Mesenchymal stem cell (in vitro differentiated cells and primary cell): ENCODE measurements around the gene RAB6B.

Experiments
- DNase-seq: peaks from one replicate; pipeline ENCODE4 v3.0.0-alpha.2; 2013
- H2AFZ ChIP-seq: one replicate; pipeline ENCODE4 v1.6.1; 2013; ENCODE audit warnings: low read depth, mild to moderate bottlenecking, control low read depth, inconsistent platforms, low read length, moderate library complexity
- H2AK5ac ChIP-seq: 2 replicates; pipeline ENCODE4 v1.6.1; 2013; ENCODE audit warnings: low read length, moderate library complexity, mild to moderate bottlenecking, inconsistent platforms; ENCODE audit not compliant: severe bottlenecking
- H2BK120ac ChIP-seq: one replicate; pipeline ENCODE4 v1.6.1; 2013; ENCODE audit warnings: low read depth, mild to moderate bottlenecking, inconsistent platforms, low read length, moderate library complexity
- H2BK12ac ChIP-seq, 2 experiments: one replicate each; pipeline ENCODE4 v1.6.1; 2013; ENCODE audit warnings: inconsistent platforms in 2 of 2, low read length in 2 of 2, mild to moderate bottlenecking in 2 of 2, moderate library complexity in 2 of 2, control low read depth in 1 of 2
- H2BK15ac ChIP-seq: one replicate; pipeline ENCODE4 v1.6.1; 2013; ENCODE audit warnings: mild to moderate bottlenecking, low read depth, inconsistent platforms; ENCODE audit not compliant: poor library complexity, severe bottlenecking
- H2BK5ac ChIP-seq: 2 replicates; pipeline ENCODE4 v1.6.1; 2013; ENCODE audit warnings: low read depth, mild to moderate bottlenecking, low read length, control low read depth, inconsistent platforms; ENCODE audit not compliant: poor library complexity, severe bottlenecking
- H3K14ac ChIP-seq, 2 experiments: one replicate each; pipeline ENCODE4 v1.6.1; 2013; ENCODE audit warnings: inconsistent platforms in 2 of 2, low read length in 2 of 2, control low read depth in 1 of 2, mild to moderate bottlenecking in 1 of 2, moderate library complexity in 1 of 2
- H3K18ac ChIP-seq, 2 experiments: one replicate each; pipeline ENCODE4 v1.6.1; 2013; ENCODE audit warnings: inconsistent platforms in 2 of 2, low read length in 2 of 2, control low read depth in 1 of 2, low read depth in 1 of 2, mild to moderate bottlenecking in 1 of 2
- H3K23ac ChIP-seq, 2 experiments: one replicate each; pipeline ENCODE4 v1.6.1; 2013; ENCODE audit warnings: inconsistent platforms in 2 of 2, low read length in 2 of 2, mild to moderate bottlenecking in 2 of 2, moderate library complexity in 2 of 2, control low read depth in 1 of 2
- H3K27ac ChIP-seq: 2 replicates; pipeline ENCODE4 v1.5.1; 2013; ENCODE audit warnings: mild to moderate bottlenecking, moderate library complexity, low read length, control low read depth, inconsistent platforms; ENCODE audit not compliant: poor library complexity, severe bottlenecking
- H3K27me3 ChIP-seq, 2 experiments: 2 replicates each; pipeline versions ENCODE4 v1.6.1 to v1.7.0; 2013; ENCODE audit warnings: low read length in 2 of 2, mild to moderate bottlenecking in 2 of 2, moderate library complexity in 2 of 2, control low read depth in 1 of 2, inconsistent platforms in 1 of 2; ENCODE audit not compliant: control insufficient read depth in 1 of 2, insufficient read depth in 1 of 2
- H3K36me3 ChIP-seq, 2 experiments: 2 replicates each; pipeline versions ENCODE4 v1.6.1 to v1.7.0; 2013; ENCODE audit warnings: low read length in 2 of 2, control low read depth in 1 of 2, inconsistent platforms in 1 of 2, low read depth in 1 of 2, mild to moderate bottlenecking in 1 of 2; ENCODE audit not compliant: insufficient read depth in 2 of 2, control insufficient read depth in 1 of 2
- H3K4ac ChIP-seq, 2 experiments: one replicate each; pipeline ENCODE4 v1.6.1; 2013; ENCODE audit warnings: inconsistent platforms in 2 of 2, low read length in 2 of 2, mild to moderate bottlenecking in 2 of 2, moderate library complexity in 2 of 2, control low read depth in 1 of 2, low read depth in 1 of 2
- H3K4me1 ChIP-seq: 2 replicates; pipeline ENCODE4 v1.6.1; 2013; ENCODE audit warnings: low read depth, low read length, control low read depth; ENCODE audit not compliant: control insufficient read depth, insufficient read depth
- H3K4me2 ChIP-seq: 2 replicates; pipeline ENCODE4 v1.6.1; 2013; ENCODE audit warnings: low read length, mild to moderate bottlenecking, inconsistent platforms; ENCODE audit not compliant: poor library complexity, severe bottlenecking
- H3K4me3 ChIP-seq, 2 experiments: 2 replicates each; pipeline versions ENCODE4 v1.5.1 to v1.7.0; 2013; ENCODE audit warnings: low read length in 2 of 2, mild to moderate bottlenecking in 2 of 2, control low read depth in 1 of 2, low read depth in 1 of 2; ENCODE audit not compliant: insufficient read depth in 1 of 2
- H3K79me1 ChIP-seq: replicated peaks from 2 replicates; pipeline ENCODE4 v1.6.1; 2013; ENCODE audit warnings: mild to moderate bottlenecking, control low read depth, low read length, inconsistent platforms; ENCODE audit not compliant: poor library complexity, severe bottlenecking
- H3K9ac ChIP-seq: 2 replicates; pipeline ENCODE4 v1.7.0; 2013; ENCODE audit warnings: mild to moderate bottlenecking, low read length, moderate library complexity
- H3K9me3 ChIP-seq: 2 replicates; pipeline ENCODE4 v1.7.0; 2013; ENCODE audit warnings: mild to moderate bottlenecking, low read length; ENCODE audit not compliant: control insufficient read depth
- H4K8ac ChIP-seq: one replicate; pipeline ENCODE4 v1.6.1; 2013; ENCODE audit warnings: inconsistent platforms, mild to moderate bottlenecking, low read length, moderate library complexity
- H4K91ac ChIP-seq: one replicate; pipeline ENCODE4 v1.6.1; 2013; ENCODE audit warnings: mild to moderate bottlenecking, low read length, inconsistent platforms
- WGBS: methylation state at CpG from one replicate; pipeline ENCODE4 v1.1.7; 2013; ENCODE audit warnings: mixed read lengths; 5-methylcytosine and 5-hydroxymethylcytosine counted together

The RAB6B gene

DNA sequence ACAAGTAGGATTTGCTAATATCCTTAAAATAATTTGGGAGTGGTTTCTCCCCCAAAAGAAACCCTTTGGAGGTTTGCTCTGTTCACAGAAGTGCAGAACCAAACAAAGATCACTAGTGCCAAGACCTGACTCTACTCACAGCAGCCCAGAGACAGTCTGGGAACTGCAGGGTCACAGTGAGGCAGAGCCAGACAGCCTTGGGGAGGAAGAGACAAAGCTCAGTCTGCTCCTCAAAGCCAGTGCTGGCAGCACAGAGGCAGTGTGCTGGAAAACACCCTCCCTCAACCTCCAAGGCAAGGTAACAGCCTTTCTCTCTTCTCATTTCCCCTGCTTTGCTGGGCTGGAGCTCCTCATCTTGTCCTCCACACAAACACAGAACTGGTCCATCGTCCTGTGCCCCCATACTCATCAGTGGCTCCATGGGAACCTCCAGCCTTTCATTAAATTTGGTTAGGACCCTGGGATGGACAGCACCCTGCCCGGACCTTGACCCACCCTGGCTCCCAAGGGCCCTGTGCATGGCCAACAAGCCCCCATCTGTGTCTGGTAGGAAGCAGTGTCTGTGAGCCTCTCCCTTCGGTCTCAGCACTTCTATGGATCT, 12.6 kb downstream of the RAB6B start:
- Histone ChIP-seq H3K14ac (no peak overlapping the region), H4K91ac (no peak overlapping the region), H3K36me3 (no peaks in the 10 kb centered on the region), H2BK120ac (no peak overlapping the region), H3K9ac (no peak overlapping the region), H3K27me3 (peaks cover 29 to 42% of the 10 kb centered on the region in 2 experiments), H3K4me1 (no peaks in the 10 kb centered on the region), H3K79me1 (no peaks in the 10 kb centered on the region), H3K27ac (no peak overlapping the region), H2AK5ac (no peak overlapping the region), H3K4me2 (no peak overlapping the region), H2BK5ac (no peak overlapping the region), H4K8ac (no peak overlapping the region), H3K4ac (no peak overlapping the region), H3K4me3 (no peak overlapping the region), H3K18ac (no peak overlapping the region), H2AFZ (no peak overlapping the region), H3K9me3 (peaks cover 3% of the 10 kb centered on the region), H2BK15ac (no peak overlapping the region), H3K23ac (no peak overlapping the region), H2BK12ac (no peak overlapping the region)
- no peak for DNase-seq
- WGBS, result 48% methylated on average over 3 of the region's 3 CpGs

DNA sequence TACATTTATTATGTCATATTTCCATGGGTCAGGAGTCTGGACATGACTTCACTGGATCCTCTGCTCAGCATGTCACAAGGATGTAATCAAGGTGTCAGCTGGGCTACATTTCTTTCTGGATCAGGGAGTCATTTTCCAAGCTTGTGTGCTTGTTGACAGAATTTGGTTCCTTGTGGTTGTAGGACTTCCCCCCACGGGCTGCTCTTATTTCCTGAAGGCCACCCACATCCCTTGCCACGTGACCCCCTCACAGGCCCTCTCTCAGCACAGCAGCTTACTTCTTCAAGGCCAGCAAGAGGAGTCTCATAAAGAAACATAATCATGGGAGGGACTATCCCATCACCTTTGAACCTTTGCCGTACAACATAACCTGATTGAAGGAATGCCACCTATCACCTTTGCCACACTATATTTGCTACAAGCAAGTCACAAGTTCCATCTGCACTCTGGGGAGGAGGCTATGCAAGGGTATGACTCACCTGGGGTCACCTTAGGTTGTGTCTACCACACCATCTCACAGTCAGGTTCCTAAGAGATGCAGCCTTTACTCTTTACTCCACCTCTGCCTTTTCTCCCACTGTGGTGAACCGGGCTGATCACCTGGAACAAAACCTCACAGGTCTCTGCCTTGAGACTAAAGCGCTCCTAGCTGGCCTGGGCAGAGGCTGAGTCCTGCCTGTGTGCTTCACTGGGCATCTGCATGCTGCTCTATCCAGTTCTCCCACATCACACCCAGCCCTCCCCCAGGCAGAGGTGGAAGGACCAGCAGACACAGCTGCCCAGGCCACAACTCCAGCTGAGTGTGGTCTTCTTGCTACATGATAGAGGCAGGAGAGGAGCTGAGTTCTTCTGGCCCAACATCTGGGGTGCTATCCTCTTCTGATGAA, 13.5 kb downstream of the RAB6B start:
- Histone ChIP-seq H3K18ac (no peak overlapping the region), H3K4me2 (no peak overlapping the region), H2BK5ac (no peak overlapping the region), H3K27me3 (peaks cover 29 to 39% of the 10 kb centered on the region in 2 experiments), H3K9ac (no peak overlapping the region), H3K4me1 (no peaks in the 10 kb centered on the region), H2BK15ac (no peak overlapping the region), H3K27ac (no peak overlapping the region), H3K23ac (no peak overlapping the region), H2AK5ac (no peak overlapping the region), H4K91ac (no peak overlapping the region), H2BK12ac (no peak overlapping the region), H3K14ac (no peak overlapping the region), H4K8ac (no peak overlapping the region), H3K36me3 (no peaks in the 10 kb centered on the region), H3K79me1 (no peaks in the 10 kb centered on the region), H2BK120ac (no peak overlapping the region), H2AFZ (no peak overlapping the region), H3K9me3 (peaks cover 3% of the 10 kb centered on the region), H3K4me3 (no peak overlapping the region), H3K4ac (no peak overlapping the region)
- no peak for DNase-seq
- WGBS, result 64% methylated on average over 5 of the region's 5 CpGs

DNA sequence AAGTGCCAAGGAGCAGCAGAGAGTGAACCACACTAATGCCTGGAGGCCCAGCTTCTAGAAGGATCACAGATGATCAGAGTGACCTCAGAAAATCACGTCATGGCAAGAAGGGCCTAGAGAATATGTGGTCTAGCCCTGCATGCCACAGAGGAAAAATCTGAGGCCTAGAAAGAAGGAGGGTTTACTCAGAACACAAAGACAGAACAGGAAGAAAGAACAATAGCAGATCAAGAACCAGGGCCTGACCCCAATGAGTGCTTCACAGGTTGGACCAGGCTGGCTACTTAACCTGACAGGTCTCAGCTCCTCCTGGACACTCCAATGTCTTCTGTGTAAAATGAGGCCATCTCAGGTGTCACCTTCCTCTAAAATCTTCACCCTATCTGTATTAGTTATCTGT, 14.2 kb downstream of the RAB6B start:
- WGBS, result 65% methylated on average over 1 of the region's 1 CpG

DNA sequence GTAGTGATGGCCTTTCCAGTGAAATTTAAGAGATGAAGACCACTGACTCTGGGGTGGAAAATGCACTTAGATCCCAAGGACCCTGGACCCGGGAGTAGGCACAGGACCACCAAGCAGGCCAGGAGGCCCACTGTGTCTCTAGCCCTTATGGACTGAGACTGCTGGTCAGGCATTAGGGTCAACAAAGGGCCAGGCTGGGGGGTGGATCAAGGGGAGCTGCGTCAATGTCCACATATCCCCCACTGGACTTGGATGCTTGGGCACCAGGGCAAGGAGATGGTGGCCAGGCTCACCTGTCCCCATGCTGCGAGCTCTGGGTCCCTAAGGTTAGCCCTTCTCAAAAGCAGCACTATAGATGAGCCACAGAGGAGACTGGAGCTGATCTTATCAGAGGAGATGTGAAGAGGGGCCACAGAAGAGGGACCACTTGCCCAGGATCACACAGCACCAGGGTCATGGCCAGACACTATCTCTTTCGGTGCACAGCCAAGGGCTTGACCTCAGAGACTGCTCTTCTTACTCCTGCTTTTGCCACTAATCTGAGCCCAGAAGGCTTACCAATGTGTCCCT, 14.7 kb downstream of the RAB6B start:
- H3K18ac ChIP-seq, result no peak overlapping the region
- H3K36me3 ChIP-seq, result no peaks in the 10 kb centered on the region
- no peak overlapping the region for H3K4ac ChIP-seq
- H2AK5ac ChIP-seq, result no peak overlapping the region
- no peak overlapping the region for H2BK5ac ChIP-seq
- no peak overlapping the region for H3K23ac ChIP-seq
- H4K91ac ChIP-seq, result no peak overlapping the region
- no peak overlapping the region for H2BK12ac ChIP-seq
- peaks cover 24 to 31% of the 10 kb centered on the region in 2 experiments for H3K27me3 ChIP-seq
- no peak overlapping the region for H2AFZ ChIP-seq
- no peaks in the 10 kb centered on the region for H3K79me1 ChIP-seq
- no peak overlapping the region for H3K9ac ChIP-seq
- 78% methylated on average over 4 of the region's 4 CpGs for WGBS
- H3K4me2 ChIP-seq, result no peak overlapping the region
- no peak overlapping the region for H2BK15ac ChIP-seq
- H3K4me1 ChIP-seq, result no peaks in the 10 kb centered on the region
- no peak overlapping the region for H3K27ac ChIP-seq
- H3K14ac ChIP-seq, result no peak overlapping the region
- no peak overlapping the region for H3K4me3 ChIP-seq
- no peak for DNase-seq
- H2BK120ac ChIP-seq, result no peak overlapping the region
- H4K8ac ChIP-seq, result no peak overlapping the region
- peaks cover 3% of the 10 kb centered on the region for H3K9me3 ChIP-seq

More for the DNA sequence above, 14.2 kb downstream of the RAB6B start:
- no peak overlapping the region for H3K4me2 ChIP-seq
- H3K4me3 ChIP-seq, result no peak overlapping the region
- no peak overlapping the region for H4K91ac ChIP-seq
- H4K8ac ChIP-seq, result no peak overlapping the region
- H2BK120ac ChIP-seq, result no peak overlapping the region
- H2AFZ ChIP-seq, result no peak overlapping the region
- DNase-seq, result no peak
- no peak overlapping the region for H3K14ac ChIP-seq
- peaks cover 28 to 36% of the 10 kb centered on the region in 2 experiments for H3K27me3 ChIP-seq
- no peak overlapping the region for H3K18ac ChIP-seq
- H3K36me3 ChIP-seq, result no peaks in the 10 kb centered on the region
- H2BK5ac ChIP-seq, result no peak overlapping the region
- H3K79me1 ChIP-seq, result no peaks in the 10 kb centered on the region
- H2AK5ac ChIP-seq, result no peak overlapping the region
- H3K9me3 ChIP-seq, result peaks cover 3% of the 10 kb centered on the region
- no peak overlapping the region for H3K23ac ChIP-seq
- H3K9ac ChIP-seq, result no peak overlapping the region
- H2BK12ac ChIP-seq, result no peak overlapping the region
- H3K4ac ChIP-seq, result no peak overlapping the region
- no peaks in the 10 kb centered on the region for H3K4me1 ChIP-seq
- H3K27ac ChIP-seq, result no peak overlapping the region
- no peak overlapping the region for H2BK15ac ChIP-seq
